ENCODE results near the gene GALNT14.

GALNT14 gene

DNA sequence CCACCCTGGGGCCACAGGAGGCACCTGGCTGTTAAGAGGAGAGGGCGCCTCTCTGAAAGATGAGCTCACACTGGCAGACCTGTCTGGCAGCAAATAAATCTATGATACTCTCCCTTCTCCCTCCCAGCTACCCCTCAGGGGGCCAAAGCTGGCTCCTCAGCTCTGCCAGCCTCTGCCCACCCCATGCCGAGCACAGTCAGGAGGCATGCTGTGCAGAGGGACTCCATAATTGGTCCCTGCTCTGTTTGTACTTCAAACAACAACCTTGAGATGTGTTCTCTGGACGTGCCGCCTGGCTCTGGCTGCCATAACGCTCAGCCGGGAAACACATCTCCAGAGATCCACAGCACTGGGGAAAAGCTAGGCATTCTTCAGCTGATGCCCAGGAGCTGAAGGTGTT lies 126.7 kb downstream of the GALNT14 start:
- H3K36me3 ChIP-seq (ENCODE audit: insufficient read depth, low read length): no peaks in the 10 kb centered on the region
- H3K4me1 ChIP-seq (ENCODE audit: insufficient read depth, low read length): peaks cover 5% of the 10 kb centered on the region; the same call in 1 of the 2 replicates
- H3K9me3 ChIP-seq (ENCODE audit: control insufficient read depth, insufficient read depth, low read length): no peaks in the 10 kb centered on the region
- no peak overlapping the region for H3K9ac ChIP-seq (ENCODE audit: low read depth, low read length)

DNA sequence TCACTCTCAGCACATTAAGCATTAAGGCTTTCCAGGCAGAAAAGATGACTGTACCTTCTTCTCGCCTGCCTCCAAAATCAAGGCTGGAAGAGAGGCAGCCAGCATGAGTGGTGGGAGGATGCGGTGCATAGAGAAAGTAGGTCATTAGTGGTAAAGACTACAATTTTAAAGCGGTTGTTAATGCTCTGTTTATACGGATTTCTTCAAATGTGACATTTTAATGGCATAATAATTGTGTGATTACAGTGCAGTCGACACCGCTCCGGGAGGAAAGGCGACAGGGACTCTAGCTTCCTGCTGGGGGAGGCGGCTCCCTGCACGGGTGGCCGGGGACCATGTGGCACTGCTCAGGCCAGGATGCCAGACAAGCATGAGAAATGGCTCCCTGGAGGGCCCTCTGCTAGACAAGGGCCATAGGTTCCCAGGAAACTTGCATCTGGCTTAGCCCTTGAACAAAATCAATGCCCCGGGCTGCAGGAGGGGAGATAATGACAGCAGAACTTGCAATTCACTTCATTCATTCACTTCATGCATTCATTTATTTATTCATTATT lies 129.6 kb downstream of the GALNT14 start:
- Histone ChIP-seq H3K9ac (ENCODE audit: low read depth, low read length) (no peak overlapping the region), H3K4me1 (ENCODE audit: insufficient read depth, low read length) (peaks cover 5% of the 10 kb centered on the region; the same call in 1 of the 2 replicates), H3K36me3 (ENCODE audit: insufficient read depth, low read length) (no peaks in the 10 kb centered on the region), H3K9me3 (ENCODE audit: control insufficient read depth, insufficient read depth, low read length) (no peaks in the 10 kb centered on the region)

DNA sequence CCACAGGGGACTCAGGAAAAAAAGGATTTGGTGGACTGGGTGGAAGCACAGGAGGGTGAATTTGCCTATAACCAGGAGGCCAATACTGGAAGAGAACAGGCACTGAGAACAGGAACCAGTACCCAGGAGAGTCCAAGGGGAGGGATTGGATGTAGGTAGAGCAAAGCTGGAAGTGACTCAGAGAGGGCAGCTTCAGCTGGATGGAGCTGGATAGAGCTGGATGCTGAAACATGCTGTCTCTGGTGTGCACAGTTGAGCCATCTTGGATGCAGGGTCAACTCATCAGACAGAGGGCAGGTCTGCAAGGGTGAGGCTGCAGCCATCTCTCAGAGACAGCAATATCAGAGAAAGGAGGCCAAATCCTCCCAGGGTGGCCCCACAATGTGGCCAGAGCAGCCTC lies 134.0 kb downstream of the GALNT14 start:
- no peaks in the 10 kb centered on the region for H3K9me3 ChIP-seq (ENCODE audit: control insufficient read depth, insufficient read depth, low read length)
- no peak overlapping the region for H3K9ac ChIP-seq (ENCODE audit: low read depth, low read length)
- H3K36me3 ChIP-seq (ENCODE audit: insufficient read depth, low read length): no peaks in the 10 kb centered on the region
- H3K4me1 ChIP-seq (ENCODE audit: insufficient read depth, low read length): no peaks in the 10 kb centered on the region

DNA sequence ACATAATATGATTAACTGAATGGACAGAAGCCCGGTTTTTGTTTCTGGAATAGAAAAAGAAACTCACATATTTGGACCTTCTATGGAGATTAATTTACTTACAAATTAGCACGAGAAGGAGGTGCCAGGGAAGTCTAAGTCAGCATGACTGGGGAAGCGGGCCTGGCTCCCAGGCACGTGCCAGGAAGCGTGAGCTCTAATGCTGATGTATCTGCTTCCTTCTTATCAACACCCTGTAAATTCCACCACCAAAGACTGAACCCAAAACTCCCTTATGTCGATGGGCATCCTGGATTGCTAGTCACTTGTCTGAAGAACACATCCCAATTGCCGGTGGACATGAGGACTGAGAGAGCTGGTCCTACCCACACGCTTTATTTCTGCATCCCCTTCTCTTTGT lies 134.5 kb downstream of the GALNT14 start:
- no peaks in the 10 kb centered on the region for H3K4me1 ChIP-seq (ENCODE audit: insufficient read depth, low read length)
- H3K36me3 ChIP-seq (ENCODE audit: insufficient read depth, low read length): no peaks in the 10 kb centered on the region
- H3K9me3 ChIP-seq (ENCODE audit: control insufficient read depth, insufficient read depth, low read length): no peaks in the 10 kb centered on the region
- no peak overlapping the region for H3K9ac ChIP-seq (ENCODE audit: low read depth, low read length)

DNA sequence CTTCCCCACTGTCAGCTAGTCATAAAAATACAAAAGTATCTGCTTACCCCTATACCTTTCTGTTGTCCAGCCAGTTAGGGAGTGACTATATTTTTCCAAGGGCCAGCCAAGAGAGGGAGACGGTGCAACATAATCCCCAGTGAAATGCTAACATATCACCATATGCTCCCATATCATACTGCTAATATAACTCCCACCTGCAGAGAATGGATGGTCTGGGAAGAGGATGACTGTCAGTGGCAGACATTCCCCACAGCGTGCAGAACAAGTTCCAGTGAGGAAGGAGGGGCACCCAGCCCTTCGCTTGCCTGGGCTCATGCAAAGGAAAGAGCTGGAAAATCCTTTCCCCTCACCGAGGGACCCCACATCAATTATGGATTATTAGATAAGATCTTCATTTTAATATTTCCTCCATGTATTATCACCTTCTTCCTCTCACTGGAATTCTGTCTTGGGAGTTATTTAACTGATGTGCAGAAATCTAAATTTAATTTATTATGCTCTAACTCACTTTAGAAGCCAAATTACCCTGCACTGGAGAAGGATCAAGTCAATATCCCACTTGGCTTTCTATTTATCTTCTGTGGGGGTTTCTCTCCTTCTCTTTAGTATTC lies 135.6 kb downstream of the GALNT14 start:
- no peaks in the 10 kb centered on the region for H3K9me3 ChIP-seq (ENCODE audit: control insufficient read depth, insufficient read depth, low read length)
- H3K36me3 ChIP-seq (ENCODE audit: insufficient read depth, low read length): no peaks in the 10 kb centered on the region
- H3K4me1 ChIP-seq (ENCODE audit: insufficient read depth, low read length): no peaks in the 10 kb centered on the region
- no peak overlapping the region for H3K9ac ChIP-seq (ENCODE audit: low read depth, low read length)

DNA sequence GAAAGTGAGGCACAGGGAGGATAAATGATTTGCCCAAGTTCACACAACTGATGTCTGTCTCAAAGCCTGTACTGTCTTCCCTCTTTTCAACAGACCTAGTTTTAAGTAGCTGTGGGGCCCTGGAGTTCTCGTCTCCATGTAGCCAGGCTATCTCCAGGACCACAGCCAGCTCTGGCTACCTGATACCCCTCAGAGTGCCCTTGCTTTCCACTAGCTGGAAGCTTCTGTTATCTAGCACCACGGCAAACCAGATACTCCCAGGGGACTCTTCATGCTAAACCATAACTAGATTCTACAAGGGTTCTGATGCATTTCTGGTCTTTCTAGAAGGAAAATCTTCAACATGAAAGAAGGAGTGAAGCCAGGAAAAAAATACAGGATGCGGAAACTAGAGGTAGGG lies 137.3 kb downstream of the GALNT14 start:
- Histone ChIP-seq H3K36me3 (ENCODE audit: insufficient read depth, low read length) (no peaks in the 10 kb centered on the region), H3K9ac (ENCODE audit: low read depth, low read length) (no peak overlapping the region), H3K4me1 (ENCODE audit: insufficient read depth, low read length) (no peaks in the 10 kb centered on the region), H3K9me3 (ENCODE audit: control insufficient read depth, insufficient read depth, low read length) (no peaks in the 10 kb centered on the region)

DNA sequence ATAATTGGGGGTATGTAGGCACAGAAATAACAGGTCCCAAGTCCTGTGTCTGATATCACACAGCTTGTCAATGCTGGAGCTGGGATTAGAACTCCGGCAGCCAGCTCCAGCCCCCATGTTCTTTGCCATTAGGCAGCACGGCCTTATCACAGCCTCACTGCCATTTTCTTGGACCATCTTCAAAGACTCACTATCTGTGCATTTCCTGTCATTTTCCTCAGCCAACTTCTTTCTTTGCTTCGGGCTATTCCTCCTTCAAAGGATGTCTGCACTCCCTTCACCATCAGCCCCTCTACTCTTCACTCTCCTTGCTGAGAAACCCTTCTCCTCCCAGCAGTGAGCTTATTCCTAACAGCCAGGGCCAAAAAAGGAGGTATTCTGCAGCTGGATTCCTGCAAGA lies 139.6 kb downstream of the GALNT14 start:
- Histone ChIP-seq H3K4me1 (ENCODE audit: insufficient read depth, low read length) (no peaks in the 10 kb centered on the region), H3K9ac (ENCODE audit: low read depth, low read length) (no peak overlapping the region), H3K36me3 (ENCODE audit: insufficient read depth, low read length) (no peaks in the 10 kb centered on the region), H3K9me3 (ENCODE audit: control insufficient read depth, insufficient read depth, low read length) (no peaks in the 10 kb centered on the region)

DNA sequence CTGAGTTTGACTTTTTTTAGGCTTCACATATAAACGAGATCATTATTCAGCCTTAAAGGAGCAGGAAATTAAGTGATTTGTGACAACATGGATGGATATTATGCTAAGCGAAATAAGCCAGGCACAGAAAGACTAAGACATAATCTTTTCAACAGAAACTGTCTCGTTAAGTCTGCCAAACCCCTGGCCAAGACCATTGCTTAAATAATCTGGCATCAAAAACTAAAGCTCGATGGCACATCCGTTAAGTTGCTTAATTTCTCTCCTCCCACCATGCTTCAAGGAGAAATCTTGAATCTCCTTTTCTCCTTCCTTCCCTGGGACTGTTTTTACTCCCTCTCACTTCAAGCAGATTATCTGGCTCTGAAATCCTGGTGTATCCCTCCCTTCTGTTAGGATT lies 140.3 kb downstream of the GALNT14 start:
- Histone ChIP-seq H3K9ac (ENCODE audit: low read depth, low read length) (no peak overlapping the region), H3K36me3 (ENCODE audit: insufficient read depth, low read length) (no peaks in the 10 kb centered on the region), H3K4me1 (ENCODE audit: insufficient read depth, low read length) (no peaks in the 10 kb centered on the region)

DNA sequence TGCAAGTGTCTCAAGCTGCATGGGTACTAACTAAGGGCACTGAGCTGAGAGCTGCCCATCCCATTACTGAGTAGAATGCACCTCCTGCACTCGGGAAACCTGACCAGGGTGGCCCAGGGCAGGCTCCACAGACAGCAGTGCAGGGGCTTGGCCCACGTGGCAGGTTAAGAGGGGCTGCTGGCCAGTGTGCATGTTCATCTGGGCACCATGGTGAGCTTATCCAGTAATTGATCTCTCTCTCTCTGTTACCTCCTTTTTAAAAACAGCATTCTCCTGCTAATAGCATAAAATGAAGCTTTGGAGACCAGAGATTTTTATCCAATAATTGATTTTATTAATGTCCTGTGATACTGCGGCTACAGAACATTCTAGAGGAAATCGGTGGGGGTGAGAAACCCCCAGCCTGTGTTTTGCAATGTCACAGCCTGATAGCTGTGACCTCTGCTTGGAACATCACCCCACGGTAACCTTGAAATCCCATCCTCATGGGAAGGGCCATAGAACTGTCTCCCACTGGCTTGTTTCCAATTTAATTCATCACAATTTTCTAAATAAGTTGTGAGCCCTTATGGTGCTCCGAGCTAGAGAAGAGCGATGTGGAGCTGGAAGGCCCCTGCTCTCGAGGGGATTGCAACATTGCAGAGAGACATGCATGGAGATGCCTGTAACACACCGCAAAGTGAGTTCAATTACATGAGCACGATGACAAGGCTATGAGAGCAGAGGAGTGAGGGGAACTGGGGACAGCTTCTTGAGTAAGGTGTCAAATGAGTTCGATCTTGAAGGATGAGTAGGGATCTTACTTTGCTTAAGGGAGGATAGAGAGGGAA lies 143.8 kb downstream of the GALNT14 start:
- Histone ChIP-seq H3K4me1 (ENCODE audit: insufficient read depth, low read length) (no peaks in the 10 kb centered on the region; the same call in 1 of the 2 replicates), H3K36me3 (ENCODE audit: insufficient read depth, low read length) (no peaks in the 10 kb centered on the region), H3K9ac (ENCODE audit: low read depth, low read length) (no peak overlapping the region), H3K9me3 (ENCODE audit: control insufficient read depth, insufficient read depth, low read length) (no peaks in the 10 kb centered on the region)

More for the DNA sequence above, 140.3 kb downstream of the GALNT14 start:
- H3K9me3 ChIP-seq (ENCODE audit: control insufficient read depth, insufficient read depth, low read length): no peaks in the 10 kb centered on the region

DNA sequence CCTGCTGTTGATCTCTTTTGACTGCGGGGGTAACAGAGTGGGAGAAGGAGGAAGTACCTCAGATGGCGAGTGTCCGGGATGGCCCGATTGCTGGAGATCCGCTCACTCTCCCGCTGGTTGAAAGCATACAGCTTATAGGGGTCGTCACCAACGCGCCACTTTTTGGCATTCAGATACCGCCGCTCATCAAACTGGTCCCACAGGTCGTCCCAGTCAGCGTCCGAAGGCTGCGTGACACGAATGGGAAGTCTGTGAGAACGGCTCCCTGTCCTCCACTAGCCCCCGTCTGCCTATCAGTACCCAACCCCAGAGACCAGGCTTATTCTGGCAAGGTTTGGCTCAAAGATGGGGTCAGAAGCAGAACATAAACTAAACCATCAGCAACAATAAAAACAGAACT lies 145.5 kb downstream of the GALNT14 start:
- Histone ChIP-seq H3K4me1 (ENCODE audit: insufficient read depth, low read length) (no peaks in the 10 kb centered on the region; the same call in 1 of the 2 replicates), H3K9me3 (ENCODE audit: control insufficient read depth, insufficient read depth, low read length) (no peaks in the 10 kb centered on the region), H3K36me3 (ENCODE audit: insufficient read depth, low read length) (no peaks in the 10 kb centered on the region), H3K9ac (ENCODE audit: low read depth, low read length) (no peak overlapping the region)

DNA sequence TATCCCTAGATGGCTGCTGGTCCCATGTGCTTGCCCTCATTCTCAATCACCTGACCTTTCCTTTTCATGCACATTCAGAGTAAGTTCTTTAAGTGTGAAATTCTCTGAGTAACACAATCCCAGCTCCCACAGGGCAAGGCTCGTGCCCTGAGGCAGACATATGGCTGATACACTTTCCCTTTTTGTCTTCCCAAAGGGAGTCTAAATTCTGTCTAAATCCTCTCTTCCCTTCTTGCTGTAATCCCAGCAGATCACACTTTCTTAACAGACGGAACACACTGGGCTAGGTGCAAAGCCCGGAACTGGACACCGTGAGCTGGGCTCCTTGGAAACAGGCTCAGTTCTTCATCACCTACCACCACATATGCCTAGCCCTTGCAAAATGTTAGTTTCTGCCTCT lies 147.6 kb downstream of the GALNT14 start:
- no peaks in the 10 kb centered on the region for H3K36me3 ChIP-seq (ENCODE audit: insufficient read depth, low read length)
- no peak overlapping the region for H3K9ac ChIP-seq (ENCODE audit: low read depth, low read length)
- no peaks in the 10 kb centered on the region; the same call in 1 of the 2 replicates for H3K4me1 ChIP-seq (ENCODE audit: insufficient read depth, low read length)
- H3K9me3 ChIP-seq (ENCODE audit: control insufficient read depth, insufficient read depth, low read length): no peaks in the 10 kb centered on the region

DNA sequence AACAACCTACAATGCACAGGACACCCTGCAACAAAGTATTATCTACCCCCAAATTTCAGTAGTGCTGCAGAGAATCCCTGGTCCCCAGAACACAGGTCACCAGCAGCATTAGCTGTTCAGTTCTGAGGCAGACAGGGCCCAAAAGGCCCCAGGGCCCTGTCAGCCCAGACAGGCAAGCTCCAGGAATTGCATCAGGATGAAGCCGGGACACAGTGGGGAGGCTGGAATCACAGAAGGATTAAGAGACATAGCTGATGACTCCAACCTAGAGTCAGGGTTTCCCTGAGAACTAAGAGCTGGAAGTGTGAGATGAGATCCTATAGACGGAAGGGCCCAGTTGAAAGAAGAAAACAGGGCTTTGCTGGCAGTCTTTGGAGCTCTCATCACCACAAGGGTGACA lies 148.1 kb downstream of the GALNT14 start:
- Histone ChIP-seq H3K4me1 (ENCODE audit: insufficient read depth, low read length) (no peaks in the 10 kb centered on the region; the same call in 1 of the 2 replicates), H3K9ac (ENCODE audit: low read depth, low read length) (no peak overlapping the region), H3K36me3 (ENCODE audit: insufficient read depth, low read length) (no peaks in the 10 kb centered on the region), H3K9me3 (ENCODE audit: control insufficient read depth, insufficient read depth, low read length) (no peaks in the 10 kb centered on the region)

DNA sequence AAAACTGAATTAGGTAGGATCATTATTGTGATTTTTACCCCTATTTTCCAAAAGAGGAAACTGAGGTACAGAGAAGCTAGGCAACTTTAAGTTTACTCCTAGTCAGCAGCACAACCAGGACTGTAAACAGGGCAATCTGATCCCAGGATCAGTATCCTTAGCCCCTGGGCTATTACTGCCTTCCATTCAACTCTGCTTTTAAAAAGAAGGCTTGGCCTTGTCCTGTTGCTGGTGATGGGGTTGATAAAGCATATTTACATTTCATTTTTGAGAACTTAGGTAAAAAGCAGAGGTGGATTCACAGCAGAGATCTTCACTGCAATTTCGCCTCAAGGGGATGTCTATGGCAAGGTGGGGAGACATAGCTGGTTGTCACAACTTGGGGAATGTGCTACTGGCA lies 148.5 kb downstream of the GALNT14 start:
- no peaks in the 10 kb centered on the region for H3K36me3 ChIP-seq (ENCODE audit: insufficient read depth, low read length)
- no peaks in the 10 kb centered on the region; the same call in 1 of the 2 replicates for H3K4me1 ChIP-seq (ENCODE audit: insufficient read depth, low read length)
- no peaks in the 10 kb centered on the region for H3K9me3 ChIP-seq (ENCODE audit: control insufficient read depth, insufficient read depth, low read length)
- no peak overlapping the region for H3K9ac ChIP-seq (ENCODE audit: low read depth, low read length)

DNA sequence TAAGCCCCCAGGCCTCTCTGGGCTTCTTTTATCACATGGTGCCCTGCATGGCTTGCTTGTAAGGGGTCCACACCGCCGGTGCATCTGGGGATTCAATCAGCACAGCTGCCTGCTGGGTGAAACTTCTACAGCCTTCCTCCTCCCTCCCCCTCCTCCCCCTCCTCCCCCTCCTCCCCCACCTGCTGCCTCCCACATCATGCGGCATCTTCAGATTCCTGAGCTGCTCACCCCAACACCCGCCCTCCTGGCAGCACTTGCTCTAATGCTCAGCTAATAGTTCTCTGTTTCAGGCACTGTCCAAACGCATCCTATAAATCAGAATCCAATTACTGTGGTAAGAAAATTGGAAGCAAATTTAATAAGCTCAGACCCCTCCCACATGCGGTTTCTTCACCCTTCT lies 150.7 kb downstream of the GALNT14 start:
- Histone ChIP-seq H3K4me1 (ENCODE audit: insufficient read depth, low read length) (no peaks in the 10 kb centered on the region; the same call in 1 of the 2 replicates), H3K9me3 (ENCODE audit: control insufficient read depth, insufficient read depth, low read length) (no peaks in the 10 kb centered on the region), H3K36me3 (ENCODE audit: insufficient read depth, low read length) (no peaks in the 10 kb centered on the region), H3K9ac (ENCODE audit: low read depth, low read length) (no peak overlapping the region)

DNA sequence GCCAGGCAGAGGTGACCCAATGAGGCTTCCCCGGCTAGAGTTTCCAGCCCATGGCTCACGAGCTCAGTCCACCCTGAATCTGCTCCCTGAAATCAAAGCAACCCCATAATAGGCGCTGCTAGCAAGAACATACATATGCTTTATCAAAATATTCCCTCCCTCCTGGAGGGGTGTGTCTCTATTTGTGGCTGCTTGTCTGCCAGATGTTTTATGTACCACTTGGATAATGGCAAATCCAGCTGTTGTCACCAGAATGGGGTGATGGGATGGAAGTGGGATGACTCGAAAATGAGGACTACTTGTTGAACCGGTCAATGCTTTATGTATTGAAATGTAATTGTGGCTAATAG lies 152.0 kb downstream of the GALNT14 start:
- no peaks in the 10 kb centered on the region for H3K36me3 ChIP-seq (ENCODE audit: insufficient read depth, low read length)
- no peaks in the 10 kb centered on the region for H3K9me3 ChIP-seq (ENCODE audit: control insufficient read depth, insufficient read depth, low read length)
- no peaks in the 10 kb centered on the region; the same call in 1 of the 2 replicates for H3K4me1 ChIP-seq (ENCODE audit: insufficient read depth, low read length)
- H3K9ac ChIP-seq (ENCODE audit: low read depth, low read length): no peak overlapping the region
